Omental fat pad (tissue), 4 donors: ENCODE results near the gene SH3PXD2A. TPM values are rescaled to one million over a fixed set of nuclear protein-coding genes. Genes with fewer than 3 reads are reported as not detected.
A peak's percentile ranks its signal among the peaks of the same experiment; 100 is the strongest.

ENCODE experiments used
- ATAC-seq: fragments of 150-250 bp; one replicate; pipeline ENCODE4 v1.9.1; 2016; ENCODE audit warnings: mild to moderate bottlenecking, moderate library complexity; ENCODE audit not compliant: low FRiP score
- DNase-seq: peaks from one replicate; pipeline ENCODE4 v3.0.0-alpha.2; 2019; ENCODE audit warnings: low spot score
- total RNA-seq, 4 donors: library from RNA; depleted of rRNA; stranded (reverse); fragments of >200 nt; gene quantifications; one replicate each; pipeline ENCODE4 v1.1.0, GENCODE V29; 2016
- TF ChIP-seq, protein P1 (sequence below), 3 donors: fragments of 450-650 bp; IDR thresholded peaks; one replicate each; pipeline ENCODE4 v1.5.1; 2016 to 2017; ENCODE audit warnings: antibody characterized with exemption in 3 of 3, mild to moderate bottlenecking in 3 of 3, moderate library complexity in 2 of 3

Gene SH3PXD2A
- total RNA-seq, 4 donors from 2014 or later: 21.0 to 36.3 (median 22.5) TPM

- ATAC-seq: no peak
- TF ChIP-seq, protein P1, sequence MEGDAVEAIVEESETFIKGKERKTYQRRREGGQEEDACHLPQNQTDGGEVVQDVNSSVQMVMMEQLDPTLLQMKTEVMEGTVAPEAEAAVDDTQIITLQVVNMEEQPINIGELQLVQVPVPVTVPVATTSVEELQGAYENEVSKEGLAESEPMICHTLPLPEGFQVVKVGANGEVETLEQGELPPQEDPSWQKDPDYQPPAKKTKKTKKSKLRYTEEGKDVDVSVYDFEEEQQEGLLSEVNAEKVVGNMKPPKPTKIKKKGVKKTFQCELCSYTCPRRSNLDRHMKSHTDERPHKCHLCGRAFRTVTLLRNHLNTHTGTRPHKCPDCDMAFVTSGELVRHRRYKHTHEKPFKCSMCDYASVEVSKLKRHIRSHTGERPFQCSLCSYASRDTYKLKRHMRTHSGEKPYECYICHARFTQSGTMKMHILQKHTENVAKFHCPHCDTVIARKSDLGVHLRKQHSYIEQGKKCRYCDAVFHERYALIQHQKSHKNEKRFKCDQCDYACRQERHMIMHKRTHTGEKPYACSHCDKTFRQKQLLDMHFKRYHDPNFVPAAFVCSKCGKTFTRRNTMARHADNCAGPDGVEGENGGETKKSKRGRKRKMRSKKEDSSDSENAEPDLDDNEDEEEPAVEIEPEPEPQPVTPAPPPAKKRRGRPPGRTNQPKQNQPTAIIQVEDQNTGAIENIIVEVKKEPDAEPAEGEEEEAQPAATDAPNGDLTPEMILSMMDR (IDR thresholded peaks at IDR 0.05): no peak
These were observed 286.9 kb downstream of the SH3PXD2A start for GRCh38 chr10:103568505-103568904.

DNA sequence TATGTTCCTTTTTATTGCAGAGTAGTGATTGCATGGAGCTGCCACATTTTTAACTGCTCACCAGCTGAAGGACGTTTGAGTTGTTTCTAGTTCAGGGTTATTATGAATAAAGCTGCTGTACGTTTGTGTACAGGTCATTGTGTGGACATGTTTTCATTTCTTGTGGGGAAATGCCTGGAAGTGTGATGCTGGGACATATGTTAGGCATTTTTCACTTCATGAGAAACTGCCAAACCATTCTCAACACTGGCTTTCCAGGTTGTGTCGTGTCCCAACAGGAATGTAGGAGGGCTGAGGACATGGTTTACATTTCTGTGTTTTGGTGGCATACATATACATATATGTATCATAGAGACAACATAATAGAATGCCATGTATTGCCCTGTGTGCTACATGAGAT lies 288.8 kb downstream of the SH3PXD2A start:
- ATAC-seq (no peak), DNase-seq (no peak)
- TF ChIP-seq, protein P1 (IDR thresholded peaks at IDR 0.05): no peak

More at GRCh38 chr10:103568505-103568904, 286.9 kb downstream of the SH3PXD2A start:
- DNase-seq: no peak

- TF ChIP-seq, protein P1 (IDR thresholded peaks at IDR 0.05): no peak
- ATAC-seq (peak; percentile 48), DNase-seq (no peak)
These were observed 290.4 kb downstream of the SH3PXD2A start for GRCh38 chr10:103564776-103565520.

GRCh38 chr10:103564116-103564501 lies 291.3 kb downstream of the SH3PXD2A start:
- TF ChIP-seq, protein P1 (IDR thresholded peaks at IDR 0.05): no peak
- DNase-seq: no peak
- no peak for ATAC-seq

- no peak for DNase-seq
- TF ChIP-seq, protein P1 (IDR thresholded peaks at IDR 0.05): no peak
- no peak for ATAC-seq
These were observed 291.9 kb downstream of the SH3PXD2A start for GRCh38 chr10:103563231-103564115.

- DNase-seq: no peak
- TF ChIP-seq, protein P1 (IDR thresholded peaks at IDR 0.05): no peak
- ATAC-seq: no peak
These were observed 293.0 kb downstream of the SH3PXD2A start for GRCh38 chr10:103562383-103562782.
